IMR-90 (cell line): ENCODE results near the gene PLXNA4. TPM values are rescaled to one million over a fixed set of nuclear protein-coding genes. Genes with fewer than 3 reads are reported as not detected.

ENCODE experiments used
- ATAC-seq: fragments of 200-7000 bp; cut with Tn5 transposase; 2 replicates; pipeline ENCODE4 v1.9.1; 2020; ENCODE audit warnings: low read depth, mild to moderate bottlenecking, moderate library complexity
- BruUV-seq: library from RNA; stranded (reverse); fragments of 400-500 nt; replicated peaks from 2 replicates; lab custom pipeline; 2021; lab: Mats Ljungman, UMichigan
- CTCF ChIA-PET: fragments of 300-600 bp; formaldehyde crosslinking; extraction: SDS; loops from one replicate; lab custom pipeline; 2021; ENCODE audit warnings: antibody characterized with exemption; lab: Yijun Ruan, JAX
- POLR2A ChIA-PET: fragments of 300-600 bp; sonication (Branson Sonifier 250); formaldehyde crosslinking; loops from one replicate; lab custom pipeline; 2022; ENCODE audit warnings: antibody characterized with exemption; ENCODE audit not compliant: unreplicated experiment; lab: Charles Lee
- DNase-seq: peaks from one replicate; pipeline ENCODE4 v3.0.0; 2013
- H2AFZ ChIP-seq: replicated peaks from 2 replicates; pipeline ENCODE3; 2013; ENCODE audit warnings: low read length, mild to moderate bottlenecking; ENCODE audit not compliant: poor library complexity
- H2AK5ac ChIP-seq: 2 replicates; pipeline ENCODE4 v1.6.1; 2013; ENCODE audit warnings: low read depth, low read length, inconsistent platforms
- H2AK9ac ChIP-seq: replicated peaks from 2 replicates; pipeline ENCODE3; 2013; ENCODE audit warnings: mild to moderate bottlenecking, low read depth, low read length, moderate library complexity; ENCODE audit not compliant: poor library complexity
- H2BK120ac ChIP-seq: 2 replicates; pipeline ENCODE4 v1.6.1; 2013; ENCODE audit warnings: low read depth, low read length, inconsistent platforms
- H2BK15ac ChIP-seq: 3 replicates; pipeline ENCODE4 v1.6.1; 2013; ENCODE audit warnings: low read depth, low read length, inconsistent platforms
- H2BK20ac ChIP-seq: 2 replicates; pipeline ENCODE4 v1.6.1; 2013; ENCODE audit warnings: low read depth, mild to moderate bottlenecking, inconsistent platforms, low read length, moderate library complexity
- H2BK5ac ChIP-seq: 2 replicates; pipeline ENCODE4 v1.6.1; 2013; ENCODE audit warnings: mild to moderate bottlenecking, low read depth, low read length, inconsistent platforms; ENCODE audit not compliant: poor library complexity, severe bottlenecking
- H3K14ac ChIP-seq: replicated peaks from 2 replicates; pipeline ENCODE4 v1.6.1; 2013; ENCODE audit warnings: low read depth, low read length, inconsistent platforms
- H3K18ac ChIP-seq: 2 replicates; pipeline ENCODE4 v1.6.1; 2013; ENCODE audit warnings: low read depth, low read length, control low read depth
- H3K23ac ChIP-seq: 2 replicates; pipeline ENCODE4 v1.6.1; 2013; ENCODE audit warnings: low read depth, low read length, inconsistent platforms
- H3K27ac ChIP-seq: 2 replicates; pipeline ENCODE4 v1.5.1; 2013; ENCODE audit warnings: mild to moderate bottlenecking, control low read depth, low read length; ENCODE audit not compliant: insufficient read depth
- H3K27me3 ChIP-seq: 2 replicates; pipeline ENCODE4 v1.6.1; 2013; ENCODE audit warnings: low read length; ENCODE audit not compliant: control insufficient read depth, insufficient read depth
- H3K36me3 ChIP-seq: 2 replicates; pipeline ENCODE4 v1.6.1; 2013; ENCODE audit warnings: low read length, mixed read lengths; ENCODE audit not compliant: control insufficient read depth, insufficient read depth
- H3K4ac ChIP-seq: 2 replicates; pipeline ENCODE4 v1.6.1; 2013; ENCODE audit warnings: low read depth, low read length, inconsistent platforms
- H3K4me1 ChIP-seq: 2 replicates; pipeline ENCODE4 v1.6.1; 2013; ENCODE audit warnings: low read length, mixed read lengths; ENCODE audit not compliant: control insufficient read depth, insufficient read depth
- H3K4me2 ChIP-seq: 2 replicates; pipeline ENCODE4 v1.6.1; 2013; ENCODE audit warnings: low read depth, mild to moderate bottlenecking, control low read depth, low read length, moderate library complexity
- H3K4me3 ChIP-seq: 2 replicates; pipeline ENCODE4 v1.5.1; 2013; ENCODE audit warnings: low read depth, mild to moderate bottlenecking, control low read depth, low read length, moderate library complexity; ENCODE audit not compliant: insufficient read depth
- H3K56ac ChIP-seq: 2 replicates; pipeline ENCODE4 v1.6.1; 2013; ENCODE audit warnings: low read length, inconsistent platforms; ENCODE audit not compliant: insufficient read depth; ENCODE audit errors: extremely low read depth
- H3K79me1 ChIP-seq, 2 experiments: 2 replicates each; pipeline ENCODE4 v1.6.1; 2013; ENCODE audit warnings: low read length in 2 of 2, inconsistent platforms in 1 of 2, low read depth in 1 of 2
- H3K9ac ChIP-seq: 2 replicates; pipeline ENCODE4 v1.6.1; 2013; ENCODE audit warnings: low read depth, low read length, control low read depth
- H3K9me1 ChIP-seq: 2 replicates; pipeline ENCODE4 v1.6.1; 2013; ENCODE audit warnings: low read length, inconsistent platforms; ENCODE audit not compliant: insufficient read depth
- H3K9me3 ChIP-seq: 2 replicates; pipeline ENCODE4 v1.6.1; 2013; ENCODE audit warnings: low read length; ENCODE audit not compliant: control insufficient read depth, insufficient read depth
- H4K20me1 ChIP-seq: 2 replicates; pipeline ENCODE4 v1.6.1; 2013; ENCODE audit warnings: low read length, inconsistent platforms; ENCODE audit not compliant: insufficient read depth
- H4K5ac ChIP-seq: 2 replicates; pipeline ENCODE4 v1.6.1; 2013; ENCODE audit warnings: mild to moderate bottlenecking, low read depth, low read length, control low read depth
- H4K8ac ChIP-seq, 2 experiments: 2 replicates each; pipeline ENCODE4 v1.6.1; 2013; ENCODE audit warnings: low read depth in 2 of 2, low read length in 2 of 2, control low read depth in 1 of 2, inconsistent platforms in 1 of 2
- H4K91ac ChIP-seq: 2 replicates; pipeline ENCODE4 v1.6.1; 2013; ENCODE audit warnings: low read depth, low read length, inconsistent platforms; ENCODE audit not compliant: insufficient read depth
- BHLHE40 ChIP-seq: fragments of 150-350 bp; IDR thresholded peaks from 2 replicates; pipeline ENCODE4 v1.6.1; 2016; ENCODE audit warnings: mild to moderate bottlenecking, low read depth, low read length
- CEBPB ChIP-seq: IDR thresholded peaks from 2 replicates; pipeline ENCODE4 v1.6.1; 2012; ENCODE audit warnings: low read depth, low read length, improper control_type of control experiment
- CHD1 ChIP-seq: IDR thresholded peaks from 2 replicates; pipeline ENCODE4 v1.6.1; 2012; ENCODE audit warnings: low read depth, low read length, improper control_type of control experiment
- CTCF ChIP-seq: conservative IDR thresholded peaks from 2 replicates; pipeline ENCODE4 v1.5.1; 2012; ENCODE audit warnings: mild to moderate bottlenecking, low read depth, low read length, improper control_type of control experiment
- ELK1 ChIP-seq: fragments of 150-350 bp; IDR thresholded peaks from 2 replicates; pipeline ENCODE4 v1.6.1; 2016; ENCODE audit warnings: low read depth, mild to moderate bottlenecking, low read length, moderate library complexity, borderline replicate concordance
- FOS ChIP-seq: fragments of 150-350 bp; IDR thresholded peaks from 2 replicates; pipeline ENCODE4 v1.6.1; 2016; ENCODE audit warnings: low read depth, low read length
- MAFK ChIP-seq: IDR thresholded peaks from 2 replicates; pipeline ENCODE4 v1.6.1; 2012; ENCODE audit warnings: low read depth, low read length, improper control_type of control experiment
- MAZ ChIP-seq: IDR thresholded peaks from 2 replicates; pipeline ENCODE4 v1.6.1; 2012; ENCODE audit warnings: low read depth, mild to moderate bottlenecking, low read length, improper control_type of control experiment, moderate library complexity, borderline replicate concordance
- MXI1 ChIP-seq: IDR thresholded peaks from 2 replicates; pipeline ENCODE4 v1.6.1; 2012; ENCODE audit warnings: low read depth, mild to moderate bottlenecking, low read length, moderate library complexity, borderline replicate concordance
- NFE2L2 ChIP-seq: fragments of 150-350 bp; IDR thresholded peaks from 2 replicates; pipeline ENCODE4 v1.6.1; 2016; ENCODE audit warnings: low read depth, mild to moderate bottlenecking, low read length
- POLR2A ChIP-seq: IDR thresholded peaks from 2 replicates; pipeline ENCODE4 v1.6.1; 2012; ENCODE audit warnings: mild to moderate bottlenecking, low read depth, low read length
- RAD21 ChIP-seq: IDR thresholded peaks from 2 replicates; pipeline ENCODE4 v1.6.1; 2012; ENCODE audit warnings: low read length, improper control_type of control experiment
- RCOR1 ChIP-seq: IDR thresholded peaks from 2 replicates; pipeline ENCODE4 v1.6.1; 2012; ENCODE audit warnings: mild to moderate bottlenecking, low read length, improper control_type of control experiment; ENCODE audit not compliant: insufficient replicate concordance
- RFX5 ChIP-seq: IDR thresholded peaks from 2 replicates; pipeline ENCODE4 v1.8.0; 2012; ENCODE audit warnings: low read depth, mild to moderate bottlenecking, low read length, moderate library complexity
- SMC3 ChIP-seq: fragments of 150-350 bp; IDR thresholded peaks from 2 replicates; pipeline ENCODE4 v1.6.1; 2016; ENCODE audit warnings: low read depth, mild to moderate bottlenecking, antibody characterized with exemption, low read length, moderate library complexity
- WGBS, 2 experiments: methylation state at CpG; one replicate each; pipeline versions ENCODE4 v1.1.5 to v1.1.7; 2013; ENCODE audit warnings: missing lambda C conversion rate in 2 of 2; ENCODE audit not compliant: insufficient read length in 1 of 2; ENCODE audit errors: extremely low coverage in 2 of 2; 5-methylcytosine and 5-hydroxymethylcytosine counted together
- dilution Hi-C: fragments of 300-500 bp; cut with HindIII; formaldehyde crosslinking; loops from one replicate; pipeline ENCODE4 v1.14.3; 2018; ENCODE audit warnings: low sequenced_read_pairs; ENCODE audit not compliant: unreplicated experiment
- in situ Hi-C: fragments of 300-500 bp; cut with MboI; formaldehyde crosslinking; loops from 3 replicates; pipeline ENCODE4 v1.14.3; 2019; ENCODE audit warnings: low sequenced_read_pairs, inconsistent platforms, mixed read lengths
- intact Hi-C: fragments of 100-400 bp; cut with micrococcal nuclease; formaldehyde crosslinking; loops from 2 replicates; pipeline ENCODE4 v1.10.0; 2022
- polyA plus RNA-seq, 3 experiments: library from polyadenylated mRNA; depleted of rRNA; stranded (reverse); fragments of >200 nt; gene quantifications; 2 replicates each; pipeline ENCODE4 v1.2.3, GENCODE V29; 2012; ENCODE audit warnings: low replicate concordance in 1 of 3
- total RNA-seq: library from RNA; depleted of rRNA; stranded (reverse); fragments of >200 nt; gene quantifications from 2 replicates; pipeline ENCODE4 v1.2.3, GENCODE V29; 2012
- TF ChIP-seq, protein P1 (sequence below): fragments of 150-350 bp; IDR thresholded peaks from 2 replicates; pipeline ENCODE4 v1.6.1; 2017; ENCODE audit warnings: mild to moderate bottlenecking, antibody characterized with exemption, low read length, low read depth

The PLXNA4 gene
- total and polyA plus RNA-seq, 2 of the 4 experiments (the other 2 are of a cell fraction): under 0.01 TPM

- H3K4me3 ChIP-seq: no peak overlapping the region
- no peaks in the 10 kb centered on the region for H3K9me3 ChIP-seq
- ATAC-seq (no peak), DNase-seq (no peak)
- no peak overlapping the region for H2BK5ac ChIP-seq
- no peak overlapping the region for H2AK5ac ChIP-seq
- H3K18ac ChIP-seq: no peak overlapping the region
- CTCF ChIA-PET: interaction anchor here (1.7 kb wide), 1 partner anchor 248 kb away, joined by 12 read pairs; no protein-coding TSS in a partner anchor
- H2BK20ac ChIP-seq: no peak overlapping the region
- TF ChIP-seq MAZ (no peak), RCOR1 (no peak), MAFK (no peak), BHLHE40 (no peak), NFE2L2 (no peak), FOS (no peak), RAD21 (no peak), CEBPB (no peak), MXI1 (no peak), CTCF (no peak), ELK1 (no peak), RFX5 (no peak), CHD1 (no peak), SMC3 (no peak), POLR2A (no peak)
- TF ChIP-seq, protein P1, sequence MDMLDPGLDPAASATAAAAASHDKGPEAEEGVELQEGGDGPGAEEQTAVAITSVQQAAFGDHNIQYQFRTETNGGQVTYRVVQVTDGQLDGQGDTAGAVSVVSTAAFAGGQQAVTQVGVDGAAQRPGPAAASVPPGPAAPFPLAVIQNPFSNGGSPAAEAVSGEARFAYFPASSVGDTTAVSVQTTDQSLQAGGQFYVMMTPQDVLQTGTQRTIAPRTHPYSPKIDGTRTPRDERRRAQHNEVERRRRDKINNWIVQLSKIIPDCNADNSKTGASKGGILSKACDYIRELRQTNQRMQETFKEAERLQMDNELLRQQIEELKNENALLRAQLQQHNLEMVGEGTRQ: no peak
- H3K9ac ChIP-seq: no peak overlapping the region
- H3K27me3 ChIP-seq: no peaks in the 10 kb centered on the region
- no peak overlapping the region for H4K8ac ChIP-seq
- H3K23ac ChIP-seq: no peak overlapping the region
- H3K79me1 ChIP-seq: no peaks in the 10 kb centered on the region
- dilution Hi-C loops (no loop called here), intact Hi-C loops (loop anchor here (1.0 to 10.0 kb wide), 4 partner anchors 248 to 568 kb away; no protein-coding TSS in a partner anchor), in situ Hi-C loops (no loop called here)
- no TSS peak for BruUV-seq
- no peaks in the 10 kb centered on the region for H3K36me3 ChIP-seq
- H3K9me1 ChIP-seq: no peaks in the 10 kb centered on the region
- H4K5ac ChIP-seq: no peak overlapping the region
- H3K4ac ChIP-seq: no peak overlapping the region
- H2AK9ac ChIP-seq: no peak overlapping the region
- no peak overlapping the region for H3K4me2 ChIP-seq
- POLR2A ChIA-PET: no interaction called here
- WGBS, 2 experiments: no CpG with 5 or more reads among the region's 2 CpGs
- no peak overlapping the region for H2BK15ac ChIP-seq
- H3K4me1 ChIP-seq: no peaks in the 10 kb centered on the region
- H2AFZ ChIP-seq: no peak overlapping the region
- H3K27ac ChIP-seq: no peak overlapping the region
- no peak overlapping the region for H4K91ac ChIP-seq
- no peak overlapping the region for H3K56ac ChIP-seq
- H3K14ac ChIP-seq: no peak overlapping the region
- H2BK120ac ChIP-seq: no peak overlapping the region
- no peaks in the 10 kb centered on the region for H4K20me1 ChIP-seq
These were observed 323.5 kb downstream of the PLXNA4 start for GRCh38 chr7:132252793-132253100.
